ENCODE results near the gene GCLM. TPM values are rescaled to one million over a fixed set of nuclear protein-coding genes. Genes with fewer than 3 reads are reported as not detected.

GCLM gene
- total RNA-seq, 1 experiment from 2014 or later, result 14.1 TPM

GRCh38 chr1:93905734-93906133, 3.5 kb downstream of the GCLM start:
- no peaks in the 10 kb centered on the region for H3K36me3 Mint-ChIP-seq
- H3K27ac Mint-ChIP-seq, result no peak overlapping the region; the same call in 1 of the 2 replicates
- TF ChIP-seq IRF1 (CRISPR knock-in tag; IDR thresholded peaks at IDR 0.05) (no peak), MXD4 (CRISPR knock-in tag; IDR thresholded peaks at IDR 0.05; ENCODE audit: borderline replicate concordance) (no peak), GRHL2 (CRISPR knock-in tag; IDR thresholded peaks at IDR 0.05; ENCODE audit: insufficient replicate concordance, severe bottlenecking) (no peak)
- TF ChIP-seq, protein P1, sequence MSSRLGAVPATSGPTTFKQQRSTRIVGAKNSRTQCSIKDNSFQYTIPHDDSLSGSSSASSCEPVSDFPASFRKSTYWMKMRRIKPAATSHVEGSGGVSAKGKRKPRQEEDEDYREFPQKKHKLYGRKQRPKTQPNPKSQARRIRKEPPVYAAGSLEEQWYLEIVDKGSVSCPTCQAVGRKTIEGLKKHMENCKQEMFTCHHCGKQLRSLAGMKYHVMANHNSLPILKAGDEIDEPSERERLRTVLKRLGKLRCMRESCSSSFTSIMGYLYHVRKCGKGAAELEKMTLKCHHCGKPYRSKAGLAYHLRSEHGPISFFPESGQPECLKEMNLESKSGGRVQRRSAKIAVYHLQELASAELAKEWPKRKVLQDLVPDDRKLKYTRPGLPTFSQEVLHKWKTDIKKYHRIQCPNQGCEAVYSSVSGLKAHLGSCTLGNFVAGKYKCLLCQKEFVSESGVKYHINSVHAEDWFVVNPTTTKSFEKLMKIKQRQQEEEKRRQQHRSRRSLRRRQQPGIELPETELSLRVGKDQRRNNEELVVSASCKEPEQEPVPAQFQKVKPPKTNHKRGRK (CRISPR knock-in tag; IDR thresholded peaks at IDR 0.05; ENCODE audit: borderline replicate concordance), result no peak
- ChIA-PET POLR2A (no interaction called here), CTCF (no interaction called here)
- H3K9me3 Mint-ChIP-seq, result no peaks in the 10 kb centered on the region
- ATAC-seq, result no peak
- H3K4me3 Mint-ChIP-seq, result no peak overlapping the region
- peaks cover 5% of the 10 kb centered on the region; the same call in 1 of the 2 replicates for H3K27me3 Mint-ChIP-seq (ENCODE audit: low read depth)
- no peak for DNase-seq (ENCODE audit: low spot score)
- H3K4me1 Mint-ChIP-seq, result peaks cover 25% of the 10 kb centered on the region

GRCh38 chr1:93905051-93905450, 4.2 kb downstream of the GCLM start:
- DNase-seq (ENCODE audit: low spot score), result no peak

More at GRCh38 chr1:93905051-93905450, 4.2 kb downstream of the GCLM start:
- CTCF ChIA-PET, result no interaction called here
- H3K4me3 Mint-ChIP-seq, result no peak overlapping the region
- POLR2A ChIA-PET, result interaction anchor here (0.7 kb wide), 1 partner anchor 16 kb away, joined by 4 read pairs; no protein-coding TSS in a partner anchor
- no peak overlapping the region for H3K27ac Mint-ChIP-seq
- no peaks in the 10 kb centered on the region for H3K9me3 Mint-ChIP-seq
- H3K27me3 Mint-ChIP-seq (ENCODE audit: low read depth), result peaks cover 5% of the 10 kb centered on the region; the same call in 1 of the 2 replicates
- TF ChIP-seq KAT7 (CRISPR knock-in tag; IDR thresholded peaks at IDR 0.05; ENCODE audit: borderline replicate concordance) (no peak), CTCF (IDR thresholded peaks at IDR 0.05) (no peak), NR3C1 (CRISPR knock-in tag; conservative IDR thresholded peaks at IDR 0.05; ENCODE audit: low read depth) (no peak), E2F1 (CRISPR knock-in tag; IDR thresholded peaks at IDR 0.05) (no peak)
- TF ChIP-seq, protein P2, sequence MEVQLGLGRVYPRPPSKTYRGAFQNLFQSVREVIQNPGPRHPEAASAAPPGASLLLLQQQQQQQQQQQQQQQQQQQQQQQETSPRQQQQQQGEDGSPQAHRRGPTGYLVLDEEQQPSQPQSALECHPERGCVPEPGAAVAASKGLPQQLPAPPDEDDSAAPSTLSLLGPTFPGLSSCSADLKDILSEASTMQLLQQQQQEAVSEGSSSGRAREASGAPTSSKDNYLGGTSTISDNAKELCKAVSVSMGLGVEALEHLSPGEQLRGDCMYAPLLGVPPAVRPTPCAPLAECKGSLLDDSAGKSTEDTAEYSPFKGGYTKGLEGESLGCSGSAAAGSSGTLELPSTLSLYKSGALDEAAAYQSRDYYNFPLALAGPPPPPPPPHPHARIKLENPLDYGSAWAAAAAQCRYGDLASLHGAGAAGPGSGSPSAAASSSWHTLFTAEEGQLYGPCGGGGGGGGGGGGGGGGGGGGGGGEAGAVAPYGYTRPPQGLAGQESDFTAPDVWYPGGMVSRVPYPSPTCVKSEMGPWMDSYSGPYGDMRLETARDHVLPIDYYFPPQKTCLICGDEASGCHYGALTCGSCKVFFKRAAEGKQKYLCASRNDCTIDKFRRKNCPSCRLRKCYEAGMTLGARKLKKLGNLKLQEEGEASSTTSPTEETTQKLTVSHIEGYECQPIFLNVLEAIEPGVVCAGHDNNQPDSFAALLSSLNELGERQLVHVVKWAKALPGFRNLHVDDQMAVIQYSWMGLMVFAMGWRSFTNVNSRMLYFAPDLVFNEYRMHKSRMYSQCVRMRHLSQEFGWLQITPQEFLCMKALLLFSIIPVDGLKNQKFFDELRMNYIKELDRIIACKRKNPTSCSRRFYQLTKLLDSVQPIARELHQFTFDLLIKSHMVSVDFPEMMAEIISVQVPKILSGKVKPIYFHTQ (CRISPR knock-in tag; IDR thresholded peaks at IDR 0.05), result no peak
- H3K36me3 Mint-ChIP-seq, result no peaks in the 10 kb centered on the region
- ATAC-seq, result no peak
- H3K4me1 Mint-ChIP-seq, result peaks cover 23% of the 10 kb centered on the region
